ENCODE results near the gene CEP112. TPM values are rescaled to one million over a fixed set of nuclear protein-coding genes. Genes with fewer than 3 reads are reported as not detected.
"Not testable (repeated sequence)": the region's sequence is repeated elsewhere in the genome, so short reads cannot be mapped to it uniquely, and the experiment has no call there.

Gene CEP112
- total RNA-seq, 1 experiment from 2014 or later, result 5.4 TPM

DNA sequence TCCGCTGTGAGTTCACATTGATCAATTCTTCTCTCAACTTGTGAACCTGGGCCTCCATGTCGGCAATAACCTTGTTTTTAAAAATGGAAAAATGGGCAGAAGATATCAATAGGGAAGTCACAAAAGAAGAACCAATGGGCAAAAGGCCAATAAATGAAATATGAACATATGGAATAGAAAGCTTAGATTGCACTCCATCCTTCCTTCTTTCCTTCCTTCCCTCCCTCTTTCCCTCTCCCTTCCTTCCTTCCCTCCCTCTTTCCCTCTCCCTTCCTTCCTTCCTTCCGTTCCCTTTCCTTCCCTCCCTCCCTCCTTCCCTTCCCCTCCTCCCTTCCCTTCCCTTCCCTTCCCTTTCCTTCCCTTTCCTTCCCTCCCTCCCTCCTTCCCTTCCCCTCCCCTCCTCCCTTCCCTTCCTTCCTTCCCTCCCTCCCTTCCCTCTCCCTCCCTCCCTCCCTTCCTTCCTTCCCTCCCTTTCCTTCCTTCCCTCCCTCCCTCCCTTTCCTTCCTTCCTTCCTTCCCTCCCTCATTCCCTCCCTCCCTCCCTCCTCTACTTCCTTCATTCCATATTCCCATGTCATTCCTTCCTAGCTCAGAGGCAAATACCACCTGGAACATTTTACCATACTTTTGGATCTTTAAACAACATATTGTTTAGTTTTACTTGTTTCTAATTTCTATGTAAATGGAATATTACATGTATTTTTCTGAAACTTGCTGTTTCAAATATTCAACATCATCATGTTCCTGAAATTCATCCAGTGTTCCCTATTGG lies 339.8 kb downstream of the CEP112 start:
- no TSS peak for BruUV-seq (replicated peaks)
- H3K27ac Mint-ChIP-seq (ENCODE audit: unreplicated experiment), result no peak overlapping the region
- peaks cover 18% of the 10 kb centered on the region for H3K4me1 Mint-ChIP-seq (ENCODE audit: low read depth, unreplicated experiment)
- H3K4me3 Mint-ChIP-seq (ENCODE audit: low read depth, unreplicated experiment), result no peak overlapping the region
- CTCF ChIA-PET, result no interaction called here
- TF ChIP-seq, protein P1, sequence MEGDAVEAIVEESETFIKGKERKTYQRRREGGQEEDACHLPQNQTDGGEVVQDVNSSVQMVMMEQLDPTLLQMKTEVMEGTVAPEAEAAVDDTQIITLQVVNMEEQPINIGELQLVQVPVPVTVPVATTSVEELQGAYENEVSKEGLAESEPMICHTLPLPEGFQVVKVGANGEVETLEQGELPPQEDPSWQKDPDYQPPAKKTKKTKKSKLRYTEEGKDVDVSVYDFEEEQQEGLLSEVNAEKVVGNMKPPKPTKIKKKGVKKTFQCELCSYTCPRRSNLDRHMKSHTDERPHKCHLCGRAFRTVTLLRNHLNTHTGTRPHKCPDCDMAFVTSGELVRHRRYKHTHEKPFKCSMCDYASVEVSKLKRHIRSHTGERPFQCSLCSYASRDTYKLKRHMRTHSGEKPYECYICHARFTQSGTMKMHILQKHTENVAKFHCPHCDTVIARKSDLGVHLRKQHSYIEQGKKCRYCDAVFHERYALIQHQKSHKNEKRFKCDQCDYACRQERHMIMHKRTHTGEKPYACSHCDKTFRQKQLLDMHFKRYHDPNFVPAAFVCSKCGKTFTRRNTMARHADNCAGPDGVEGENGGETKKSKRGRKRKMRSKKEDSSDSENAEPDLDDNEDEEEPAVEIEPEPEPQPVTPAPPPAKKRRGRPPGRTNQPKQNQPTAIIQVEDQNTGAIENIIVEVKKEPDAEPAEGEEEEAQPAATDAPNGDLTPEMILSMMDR (IDR thresholded peaks at IDR 0.05; ENCODE audit: unreplicated experiment), result no peak
- peaks cover 22% of the 10 kb centered on the region for H3K27me3 Mint-ChIP-seq (ENCODE audit: unreplicated experiment)
- no peaks in the 10 kb centered on the region for H3K36me3 Mint-ChIP-seq (ENCODE audit: insufficient read depth, unreplicated experiment)
- DNase-seq, result no peak
- H3K9me3 Mint-ChIP-seq (ENCODE audit: low read depth, unreplicated experiment), result peaks cover 2% of the 10 kb centered on the region
- intact Hi-C loops (cut with micrococcal nuclease; ENCODE audit: unreplicated experiment), result no loop called here

DNA sequence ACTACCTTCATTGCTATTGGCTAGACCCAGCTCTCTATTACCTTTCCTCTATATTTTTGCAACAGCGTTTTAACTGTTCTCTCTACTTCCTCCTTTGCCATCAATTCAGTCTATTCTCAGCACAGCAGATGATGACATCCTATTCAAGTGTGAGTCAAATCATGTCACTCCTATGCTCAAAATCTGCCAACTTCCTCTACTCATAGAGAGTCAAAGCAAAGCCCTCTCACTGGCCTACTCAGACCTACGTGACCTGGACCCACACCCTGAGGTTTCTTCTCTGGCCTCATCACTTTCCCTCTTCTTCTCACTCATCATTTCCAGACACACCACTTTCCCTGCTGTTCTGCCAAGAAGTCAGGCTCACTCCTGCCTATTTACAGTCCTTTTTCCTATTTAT lies 341.4 kb downstream of the CEP112 start:
- H3K36me3 Mint-ChIP-seq (ENCODE audit: insufficient read depth, unreplicated experiment), result no peaks in the 10 kb centered on the region
- TF ChIP-seq, protein P1 (IDR thresholded peaks at IDR 0.05; ENCODE audit: unreplicated experiment), result no peak
- CTCF ChIA-PET, result no interaction called here
- H3K27ac Mint-ChIP-seq (ENCODE audit: unreplicated experiment), result peak overlapping the region; percentile 1
- intact Hi-C loops (cut with micrococcal nuclease; ENCODE audit: unreplicated experiment), result no loop called here
- H3K4me3 Mint-ChIP-seq (ENCODE audit: low read depth, unreplicated experiment), result no peak overlapping the region
- peaks cover 2% of the 10 kb centered on the region for H3K9me3 Mint-ChIP-seq (ENCODE audit: low read depth, unreplicated experiment)
- peaks cover 15% of the 10 kb centered on the region for H3K4me1 Mint-ChIP-seq (ENCODE audit: low read depth, unreplicated experiment)
- no peak for DNase-seq
- peaks cover 24% of the 10 kb centered on the region for H3K27me3 Mint-ChIP-seq (ENCODE audit: unreplicated experiment)
- no TSS peak for BruUV-seq (replicated peaks)

DNA sequence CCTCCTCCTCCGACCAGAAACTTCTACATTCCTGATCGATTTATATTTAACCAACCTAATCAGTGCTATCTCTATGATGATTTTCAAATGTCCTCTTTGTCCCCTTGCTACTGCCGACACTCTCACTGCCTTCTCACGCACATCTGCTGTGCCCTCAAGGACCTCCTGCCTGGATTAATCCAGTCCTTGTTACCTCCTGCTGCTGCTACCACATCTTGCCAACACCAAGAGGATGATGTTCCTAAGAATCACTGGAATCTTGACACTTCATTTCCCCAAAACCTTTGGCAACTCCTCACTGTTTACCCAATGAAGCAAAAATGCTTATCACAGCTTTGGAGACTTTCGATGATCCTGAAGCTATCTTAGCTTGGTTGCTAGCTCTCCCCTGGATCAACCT lies 343.2 kb downstream of the CEP112 start:
- peaks cover 7% of the 10 kb centered on the region for H3K4me1 Mint-ChIP-seq (ENCODE audit: low read depth, unreplicated experiment)
- H3K9me3 Mint-ChIP-seq (ENCODE audit: low read depth, unreplicated experiment), result peaks cover 2% of the 10 kb centered on the region
- H3K27me3 Mint-ChIP-seq (ENCODE audit: unreplicated experiment), result peaks cover 24% of the 10 kb centered on the region
- no TSS peak for BruUV-seq (replicated peaks)
- H3K27ac Mint-ChIP-seq (ENCODE audit: unreplicated experiment), result no peak overlapping the region
- no peaks in the 10 kb centered on the region for H3K36me3 Mint-ChIP-seq (ENCODE audit: insufficient read depth, unreplicated experiment)
- TF ChIP-seq, protein P1 (IDR thresholded peaks at IDR 0.05; ENCODE audit: unreplicated experiment), result no peak
- CTCF ChIA-PET, result no interaction called here
- H3K4me3 Mint-ChIP-seq (ENCODE audit: low read depth, unreplicated experiment), result no peak overlapping the region
- no peak for DNase-seq
- intact Hi-C loops (cut with micrococcal nuclease; ENCODE audit: unreplicated experiment), result no loop called here

DNA sequence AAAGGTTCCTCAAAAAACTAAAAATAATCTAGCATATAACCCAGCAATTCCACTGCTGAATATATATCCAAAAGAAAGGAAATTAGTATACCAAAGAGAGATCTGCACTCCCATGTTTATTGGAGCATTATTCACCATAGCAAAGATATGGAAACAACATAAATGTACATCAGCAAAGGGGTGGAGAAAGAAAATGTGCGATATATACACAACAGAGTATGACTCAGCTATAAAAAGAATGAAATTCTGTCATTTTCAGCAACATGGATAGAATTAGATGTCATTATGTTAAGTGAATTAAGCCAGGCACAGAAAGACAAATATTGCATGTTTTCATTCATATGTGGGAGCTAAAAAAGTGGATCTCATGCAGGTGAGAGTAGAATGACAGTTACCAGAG lies 350.8 kb downstream of the CEP112 start:
- Mint-ChIP-seq H3K27ac (ENCODE audit: unreplicated experiment) (no peak overlapping the region), H3K4me1 (ENCODE audit: low read depth, unreplicated experiment) (no peaks in the 10 kb centered on the region), H3K4me3 (ENCODE audit: low read depth, unreplicated experiment) (no peak overlapping the region), H3K27me3 (ENCODE audit: unreplicated experiment) (no peaks in the 10 kb centered on the region), H3K9me3 (ENCODE audit: low read depth, unreplicated experiment) (peaks cover 4% of the 10 kb centered on the region), H3K36me3 (ENCODE audit: insufficient read depth, unreplicated experiment) (no peaks in the 10 kb centered on the region)
- intact Hi-C loops (cut with micrococcal nuclease; ENCODE audit: unreplicated experiment), result no loop called here
- TF ChIP-seq, protein P1 (IDR thresholded peaks at IDR 0.05; ENCODE audit: unreplicated experiment), result no peak
- no TSS peak for BruUV-seq (replicated peaks)
- DNase-seq, result no peak
- CTCF ChIA-PET, result no interaction called here

DNA sequence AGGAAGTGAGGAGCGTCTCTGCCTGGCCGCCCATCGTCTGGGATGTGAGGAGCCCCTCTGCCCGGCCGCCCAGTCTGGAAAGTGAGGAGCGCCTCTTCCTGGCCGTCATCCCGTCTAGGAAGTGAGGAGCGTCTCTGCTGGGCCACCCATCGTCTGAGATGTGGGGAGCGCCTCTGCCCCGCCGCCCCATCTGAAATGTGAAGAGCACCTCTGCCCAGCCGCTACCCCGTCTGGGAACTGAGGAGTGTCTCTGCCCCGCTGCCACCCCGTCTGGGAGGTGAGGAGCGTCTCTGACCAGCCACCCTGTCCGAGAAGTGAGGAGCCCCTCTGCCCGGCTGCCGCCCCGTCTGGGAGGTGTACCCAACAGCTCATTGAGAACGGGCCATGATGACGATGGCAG lies 354.7 kb downstream of the CEP112 start:
- intact Hi-C loops (cut with micrococcal nuclease; ENCODE audit: unreplicated experiment); H3K27ac Mint-ChIP-seq (ENCODE audit: unreplicated experiment); DNase-seq; H3K4me1 Mint-ChIP-seq (ENCODE audit: low read depth, unreplicated experiment); H3K4me3 Mint-ChIP-seq (ENCODE audit: low read depth, unreplicated experiment); BruUV-seq (replicated peaks); H3K27me3 Mint-ChIP-seq (ENCODE audit: unreplicated experiment); H3K9me3 Mint-ChIP-seq (ENCODE audit: low read depth, unreplicated experiment); H3K36me3 Mint-ChIP-seq (ENCODE audit: insufficient read depth, unreplicated experiment); CTCF ChIA-PET: not testable (repeated sequence)

All from Calu3 (cell line).